HG02642 (cell line): ENCODE measurements around the gene DTD1.

Experiments
- ATAC-seq: cut with Tn5 transposase; IDR thresholded peaks from one replicate; pipeline ENCODE4 v1.9.1; 2021; ENCODE audit warnings: mild to moderate bottlenecking; ENCODE audit not compliant: unreplicated experiment, poor library complexity

Gene DTD1, protein sequence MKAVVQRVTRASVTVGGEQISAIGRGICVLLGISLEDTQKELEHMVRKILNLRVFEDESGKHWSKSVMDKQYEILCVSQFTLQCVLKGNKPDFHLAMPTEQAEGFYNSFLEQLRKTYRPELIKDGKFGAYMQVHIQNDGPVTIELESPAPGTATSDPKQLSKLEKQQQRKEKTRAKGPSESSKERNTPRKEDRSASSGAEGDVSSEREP

GRCh38 chr20:18587665-18588573 lies at the start of gene DTD1:
DTD1 (plus strand) TSS chr20:18588054; CDS start chr20:18588073, 19 bp downstream.
- ATAC-seq = peak; percentile 96

GRCh38 chr20:18541741-18542140 lies 46.1 kb upstream of the DTD1 start:
- no peak for ATAC-seq

DNA sequence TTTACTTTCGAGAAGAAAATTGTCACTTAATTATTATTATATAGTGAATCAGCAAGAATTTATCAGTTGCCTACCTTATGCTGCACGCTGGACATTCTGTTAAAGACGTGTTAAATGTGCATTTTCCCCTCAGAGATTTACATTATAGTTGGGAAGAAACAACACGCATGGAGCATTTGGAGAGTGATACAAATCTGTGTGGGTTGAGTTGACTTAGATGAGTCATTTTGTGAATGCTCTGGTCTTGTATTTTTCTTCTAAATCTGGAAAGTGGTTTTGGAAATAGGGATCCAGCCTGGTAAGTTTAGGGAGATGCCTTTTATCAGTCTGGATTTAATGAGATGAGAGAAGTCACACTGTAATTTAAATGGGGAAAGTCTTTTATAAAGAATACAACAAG lies 44.6 kb upstream of the DTD1 start:
- ATAC-seq = no peak

GRCh38 chr20:18543932-18544331 lies 43.9 kb upstream of the DTD1 start:
- ATAC-seq = no peak

DNA sequence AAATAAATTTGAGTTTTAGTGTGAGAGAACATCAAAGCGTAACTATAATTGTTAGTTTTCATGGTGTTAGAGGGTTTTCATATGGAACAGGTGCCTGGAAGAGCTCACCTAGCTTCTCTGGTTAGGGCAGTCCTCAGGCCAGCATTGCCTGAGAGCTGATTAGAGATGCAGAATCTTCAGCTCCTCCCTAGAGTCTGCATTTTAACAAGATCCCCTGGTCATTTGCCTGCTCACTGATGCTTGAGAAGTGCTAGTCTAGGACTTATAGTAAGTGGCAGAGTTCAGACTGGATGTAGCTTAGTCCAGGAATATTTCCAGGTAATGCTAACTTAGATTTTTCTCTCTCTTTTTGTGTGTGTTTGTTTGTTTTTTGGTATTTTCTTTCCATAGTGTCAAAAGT lies 42.3 kb upstream of the DTD1 start:
- no peak for ATAC-seq

DNA sequence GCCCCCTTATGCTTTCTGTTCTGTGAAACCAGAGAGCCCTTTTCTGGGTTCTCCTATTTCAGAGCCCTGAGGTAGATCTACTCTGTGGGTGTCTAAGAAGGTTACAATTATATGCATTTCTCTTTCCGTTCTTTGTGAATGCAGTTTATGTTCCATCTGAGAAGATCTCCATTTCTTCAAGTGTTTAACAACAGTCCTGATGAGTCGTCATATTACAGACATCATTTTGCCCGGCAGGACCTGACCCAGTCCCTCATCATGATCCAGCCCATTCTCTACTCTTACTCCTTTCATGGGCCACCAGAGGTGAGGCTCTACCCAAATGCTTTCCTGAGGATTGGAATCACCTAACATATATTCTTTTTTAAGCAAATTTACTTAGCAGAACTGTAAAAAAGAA lies 39.4 kb upstream of the DTD1 start:
- ATAC-seq = no peak

DNA sequence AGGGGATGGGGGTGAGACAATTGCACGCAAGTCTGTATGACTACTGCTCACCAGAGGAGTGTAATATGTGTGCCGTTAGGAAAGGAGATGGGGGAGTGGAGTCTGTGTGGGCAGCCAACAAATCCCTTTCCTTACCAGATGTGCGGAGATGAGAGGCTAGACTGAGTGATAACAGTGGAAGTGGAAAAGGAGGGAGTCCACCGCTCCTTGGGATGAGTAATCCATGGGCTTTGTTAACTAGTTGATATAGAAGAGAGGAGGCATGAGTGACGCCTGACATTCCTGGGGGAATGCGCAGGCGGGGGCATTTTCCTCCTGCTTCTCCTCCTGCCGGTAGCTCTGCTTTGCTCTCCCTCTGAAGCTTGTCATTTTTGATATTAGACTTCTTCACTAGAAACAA lies 34.1 kb upstream of the DTD1 start:
- ATAC-seq = no peak

- ATAC-seq = peak; percentile 99
Measured at GRCh38 chr20:18566892-18567738, 20.7 kb upstream of the DTD1 start, which contains the start of gene SMIM26. SMIM26 (plus strand) TSS chr20:18567432; CDS start chr20:18567479, 47 bp downstream.

GRCh38 chr20:18567739-18568091 lies 20.1 kb upstream of the DTD1 start:
- ATAC-seq = no peak

GRCh38 chr20:18571009-18571408 lies 16.8 kb upstream of the DTD1 start:
- ATAC-seq = no peak

DNA sequence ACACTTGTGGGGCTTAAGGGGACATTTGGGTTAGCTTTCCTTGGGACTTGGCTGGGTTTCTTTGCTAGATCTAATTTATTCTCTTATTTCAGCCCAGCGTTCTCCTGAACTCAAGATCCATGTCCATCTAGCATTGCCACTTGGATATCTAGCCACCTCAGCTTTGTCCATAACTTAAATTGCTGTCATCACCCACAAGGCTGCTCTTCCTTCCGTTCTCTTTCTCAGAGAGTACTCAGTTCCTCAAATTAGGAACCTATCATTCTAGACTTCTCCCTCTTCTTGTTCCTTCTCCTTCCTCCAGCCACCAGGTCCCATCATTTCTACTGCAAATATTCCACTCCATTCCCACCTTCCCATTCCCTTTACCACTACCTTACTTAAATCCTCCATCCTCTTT lies 16.3 kb upstream of the DTD1 start:
- ATAC-seq = no peak

DNA sequence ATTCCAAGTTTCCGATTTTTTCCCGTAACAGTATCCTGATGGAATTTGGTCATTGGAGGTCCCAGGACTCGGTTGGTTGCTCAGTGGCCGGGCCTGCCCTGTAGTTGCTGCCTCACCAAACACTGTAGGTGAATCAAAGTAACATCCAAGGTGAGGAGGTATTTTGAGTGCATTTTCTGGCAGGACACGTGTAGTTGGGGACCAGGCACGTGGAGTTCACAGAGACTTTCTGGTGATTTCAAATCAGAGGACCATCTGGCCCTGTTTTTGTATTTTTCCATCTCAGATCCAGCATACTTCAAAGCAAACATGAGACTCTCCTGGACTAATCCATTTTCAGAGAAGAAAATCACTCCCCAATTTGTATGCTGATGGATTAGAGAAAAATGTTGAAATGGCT lies 9.9 kb upstream of the DTD1 start:
- ATAC-seq = no peak

- no peak for ATAC-seq
Measured at GRCh38 chr20:18578581-18578980, 9.3 kb upstream of the DTD1 start.

DNA sequence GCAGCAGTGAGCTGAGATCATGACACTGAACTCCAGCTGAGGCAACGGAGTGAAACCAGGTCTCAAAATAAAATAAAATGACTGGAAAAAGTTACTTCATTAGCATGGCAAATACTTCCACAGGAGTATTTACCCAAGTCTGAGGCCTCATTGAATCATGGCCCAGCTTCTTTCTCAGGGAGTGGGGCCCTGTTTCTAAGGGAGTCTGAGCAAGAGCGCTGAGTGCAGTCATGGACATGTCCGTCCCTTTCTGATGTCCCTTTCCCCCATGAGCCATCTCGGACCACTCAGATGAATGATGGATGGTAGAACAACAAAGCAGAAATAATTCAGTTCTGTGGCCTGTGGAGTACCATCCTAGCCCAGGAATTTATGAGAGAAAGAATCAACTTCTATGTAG lies 7.8 kb upstream of the DTD1 start:
- ATAC-seq = no peak

DNA sequence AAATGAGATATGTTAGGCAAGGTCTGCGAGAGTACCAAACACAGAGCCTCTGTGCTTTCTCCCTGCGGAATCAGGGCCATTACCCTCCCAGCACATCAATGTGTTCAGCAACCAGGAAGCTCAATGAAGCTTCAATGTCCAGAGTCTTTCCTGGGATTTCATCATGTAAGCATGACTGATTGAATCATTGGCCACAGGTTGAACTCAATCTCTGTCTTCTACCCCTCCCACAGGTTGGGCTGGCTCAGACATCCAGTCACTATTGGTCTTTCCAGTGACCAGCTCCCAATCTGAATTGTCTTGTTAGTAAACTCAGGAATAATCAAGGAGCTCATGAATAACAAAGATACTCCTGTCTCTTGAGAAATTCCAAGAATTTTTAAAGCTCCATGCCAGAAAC lies 2.7 kb upstream of the DTD1 start:
- no peak for ATAC-seq

DNA sequence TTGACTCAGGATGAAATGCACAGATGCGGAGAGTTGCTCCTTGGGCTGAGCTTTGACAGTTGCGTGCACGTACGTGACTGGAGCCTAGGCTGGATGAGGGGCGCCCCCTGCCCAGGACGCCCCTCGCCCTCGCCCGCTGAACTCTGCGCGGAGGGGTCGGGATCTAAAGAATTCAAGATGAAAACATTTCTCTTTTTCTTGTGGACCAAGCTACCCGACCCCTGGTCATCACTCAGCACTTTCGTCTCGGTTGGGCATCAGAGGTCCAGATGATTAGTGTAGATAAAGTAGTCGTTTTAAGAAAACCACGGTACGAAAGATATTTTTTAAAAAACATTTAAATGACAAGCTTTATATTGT lies 700 bp downstream of the DTD1 start:
- ATAC-seq = peak; percentile 9

GRCh38 chr20:18589941-18590674 lies 2.3 kb downstream of the DTD1 start:
- no peak for ATAC-seq

GRCh38 chr20:18596270-18596669 lies 8.4 kb downstream of the DTD1 start:
- no peak for ATAC-seq

DNA sequence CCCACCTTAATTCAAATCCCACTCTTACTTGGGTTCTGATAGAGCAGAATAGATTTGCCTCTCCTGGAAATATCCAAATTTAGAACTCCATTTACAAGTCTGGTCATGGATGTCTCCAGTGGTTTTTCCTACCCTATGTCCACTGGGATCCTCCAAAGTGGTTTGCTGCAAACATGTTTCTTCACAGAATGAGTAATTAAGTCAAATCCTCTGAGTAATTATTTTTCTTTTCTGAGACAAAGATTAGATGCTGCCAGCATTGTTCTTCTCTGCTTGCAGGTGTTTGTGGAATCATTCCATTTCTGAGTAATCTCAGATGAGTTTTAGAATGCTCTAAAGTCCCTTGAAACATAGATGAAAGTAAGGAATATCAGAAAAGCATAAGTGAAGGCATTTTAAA lies 21.9 kb downstream of the DTD1 start:
- no peak for ATAC-seq

DNA sequence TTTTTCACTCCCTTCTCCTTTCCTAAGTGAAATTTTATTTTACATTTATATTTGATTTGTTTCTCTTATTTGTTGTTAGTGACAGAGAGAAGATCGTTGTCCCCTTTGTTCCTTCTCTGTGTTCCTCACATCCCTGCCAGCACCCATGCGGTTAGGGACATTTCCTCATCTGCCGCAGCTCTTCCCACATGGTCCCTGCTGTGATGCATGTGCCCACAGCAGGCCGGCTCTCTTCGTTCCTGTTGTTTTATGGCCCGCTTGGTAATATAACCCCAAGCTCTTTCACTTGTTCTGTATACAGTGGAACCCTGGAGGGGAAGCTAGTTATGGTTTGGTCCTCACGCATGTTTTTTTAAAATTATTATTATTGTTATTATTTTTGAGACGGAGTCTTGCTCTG lies 23.6 kb downstream of the DTD1 start:
- ATAC-seq = no peak
